Stimulated activated naive CD8-positive, alpha-beta T cell treated with anti-CD3 and anti-CD28 coated beads, Interleukin-15, amount 100 ng/mL, for 72 hours (primary cell): Measurements from ENCODE around the gene CADM4.
"Not testable (repeated sequence)": the region's sequence is repeated elsewhere in the genome, so short reads cannot be mapped to it uniquely, and the experiment has no call there.

ENCODE experiments used
- ATAC-seq: fragments of 150-1000 bp; cut with Tn5 transposase; 2 replicates; pipeline ENCODE4 v1.10.0; 2021; ENCODE audit warnings: mild to moderate bottlenecking, moderate library complexity
- DNase-seq, 2 donors: peaks; one replicate each; pipeline ENCODE4 v3.0.0; 2021 to 2022
- H3K27ac Mint-ChIP-seq, 2 donors: one replicate each; pipeline ENCODE4 v1.8.0; 2022; ENCODE audit warnings: mild to moderate bottlenecking in 2 of 2, mixed read lengths in 2 of 2, moderate library complexity in 2 of 2
- H3K27me3 Mint-ChIP-seq: one replicate; pipeline ENCODE4 v1.8.0; 2022; ENCODE audit warnings: mixed read lengths
- H3K4me1 Mint-ChIP-seq: one replicate; pipeline ENCODE4 v1.8.0; 2022; ENCODE audit warnings: mild to moderate bottlenecking, mixed read lengths
- H3K4me3 Mint-ChIP-seq, 2 donors: one replicate each; pipeline ENCODE4 v1.8.0; 2022; ENCODE audit warnings: mild to moderate bottlenecking in 2 of 2, mixed read lengths in 2 of 2, moderate library complexity in 1 of 2
- H3K9me3 Mint-ChIP-seq, 2 donors: one replicate each; pipeline ENCODE4 v1.8.0; 2022; ENCODE audit warnings: mixed read lengths in 2 of 2

The CADM4 gene, protein sequence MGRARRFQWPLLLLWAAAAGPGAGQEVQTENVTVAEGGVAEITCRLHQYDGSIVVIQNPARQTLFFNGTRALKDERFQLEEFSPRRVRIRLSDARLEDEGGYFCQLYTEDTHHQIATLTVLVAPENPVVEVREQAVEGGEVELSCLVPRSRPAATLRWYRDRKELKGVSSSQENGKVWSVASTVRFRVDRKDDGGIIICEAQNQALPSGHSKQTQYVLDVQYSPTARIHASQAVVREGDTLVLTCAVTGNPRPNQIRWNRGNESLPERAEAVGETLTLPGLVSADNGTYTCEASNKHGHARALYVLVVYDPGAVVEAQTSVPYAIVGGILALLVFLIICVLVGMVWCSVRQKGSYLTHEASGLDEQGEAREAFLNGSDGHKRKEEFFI

DNA sequence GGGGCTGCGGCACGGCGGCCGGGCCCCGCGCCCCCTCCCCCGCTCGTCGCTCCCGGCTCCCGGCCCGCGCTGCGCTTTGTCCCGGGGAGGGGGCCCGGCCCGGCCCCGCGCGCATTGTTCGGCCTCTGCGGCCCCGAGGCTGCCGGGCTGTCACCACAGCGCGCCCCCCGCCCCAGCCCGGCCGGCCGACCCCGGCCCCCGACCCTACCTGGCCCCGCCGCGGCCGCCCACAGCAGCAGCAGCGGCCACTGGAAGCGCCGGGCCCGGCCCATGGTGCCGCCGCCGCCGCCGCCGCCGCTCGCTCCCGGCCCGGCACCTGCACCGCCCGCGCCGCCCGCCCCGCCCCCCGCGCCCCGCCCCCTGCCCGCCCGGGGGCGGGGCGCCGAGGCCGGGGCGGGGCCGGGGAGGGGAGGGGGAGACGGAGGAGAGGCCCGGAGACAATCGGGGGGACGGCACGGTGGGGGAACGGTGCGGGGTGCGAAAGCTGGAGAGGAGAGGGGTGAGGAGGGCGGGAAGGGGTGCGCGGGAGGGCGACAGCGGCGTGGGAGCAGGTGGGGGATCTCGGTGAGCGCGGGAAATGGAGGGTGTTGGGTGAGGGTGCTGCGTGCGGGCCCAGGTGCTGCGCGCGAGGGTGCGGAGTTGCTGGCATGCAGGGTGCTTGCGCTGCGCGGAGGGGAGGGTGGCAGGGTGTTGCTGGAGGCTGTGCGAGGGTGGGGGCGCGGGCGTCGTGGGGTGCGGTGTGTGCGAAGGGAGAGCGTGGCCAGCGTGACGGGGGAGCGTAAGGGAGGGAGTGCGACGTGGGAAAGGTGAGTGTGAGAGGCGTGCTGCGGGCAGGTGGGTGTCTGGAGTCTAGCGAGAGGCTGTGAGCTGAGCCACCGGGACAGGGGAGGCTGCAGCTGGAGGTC, at the start of gene CADM4:
CADM4 (minus strand) TSS at position 332 of the 905 bp plus-strand sequence; CDS start at position 272, 60 bp downstream.
- peak within 1 kb of the TSS; percentile 77 to 78 for H3K4me3 Mint-ChIP-seq
- DNase-seq (peak; percentile 41 to 42), ATAC-seq (peak; percentile 78)
- peak within 1 kb of the TSS; percentile 22 to 73 for H3K27ac Mint-ChIP-seq
- H3K9me3 Mint-ChIP-seq = no peaks in the 10 kb centered on the region
- peaks cover 26% of the 10 kb centered on the region for H3K4me1 Mint-ChIP-seq
- H3K27me3 Mint-ChIP-seq = peaks cover 69% of the 10 kb centered on the region

DNA sequence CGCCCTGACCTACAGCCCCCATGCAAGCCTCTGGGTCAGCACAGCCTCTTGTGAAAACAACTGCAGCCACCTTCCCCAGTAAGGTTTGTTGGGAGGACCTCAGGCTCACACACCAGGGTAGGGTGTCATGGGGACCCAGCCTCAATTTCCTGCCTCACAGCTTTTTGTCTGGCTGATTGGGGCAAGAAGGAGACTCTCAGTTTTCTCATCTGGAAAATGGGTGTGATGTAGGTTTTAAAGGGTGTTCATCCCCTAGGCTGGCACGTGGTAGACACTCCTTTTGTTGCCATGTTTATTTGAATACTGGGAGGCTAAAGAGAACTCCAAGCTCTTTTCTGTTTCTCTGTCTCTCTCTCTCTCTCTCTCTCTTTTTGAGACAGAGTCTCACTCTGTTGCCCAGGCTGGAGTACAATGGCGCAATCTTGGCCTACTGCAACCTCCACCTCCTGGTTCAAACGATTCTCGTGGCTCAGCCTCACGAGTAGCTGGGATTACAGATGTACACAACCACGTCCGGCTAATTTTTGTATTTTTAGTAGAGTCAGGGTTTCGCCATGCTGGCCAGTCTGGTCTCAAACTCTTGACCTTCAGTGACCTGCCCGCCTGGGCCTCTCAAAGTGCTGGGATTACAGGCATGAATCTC, 48.5 kb upstream of the CADM4 start:
- no peak overlapping the region for H3K27ac Mint-ChIP-seq
- DNase-seq (no peak), ATAC-seq (no peak)
- no peak overlapping the region for H3K4me3 Mint-ChIP-seq
- H3K9me3 Mint-ChIP-seq = peaks cover 10 to 13% of the 10 kb centered on the region in 2 donors
- peaks cover 8% of the 10 kb centered on the region for H3K4me1 Mint-ChIP-seq
- peaks cover 11% of the 10 kb centered on the region for H3K27me3 Mint-ChIP-seq

DNA sequence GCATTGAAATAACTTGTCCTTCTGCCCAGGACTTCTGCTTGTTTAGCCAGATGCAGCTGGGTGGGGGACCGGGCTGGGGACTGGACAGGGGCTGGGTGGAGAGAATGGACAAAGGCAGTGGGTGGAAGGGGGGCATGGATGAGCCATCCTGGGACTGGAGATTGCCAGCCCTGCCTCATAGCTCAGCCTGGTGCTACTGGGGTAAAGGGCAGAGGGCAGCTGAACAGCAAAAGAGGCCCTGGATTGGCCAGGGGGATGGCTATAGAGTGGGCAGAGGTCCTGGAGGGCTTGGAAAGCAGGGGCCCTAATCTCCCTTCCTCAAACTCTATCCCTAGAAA, 48.0 kb upstream of the CADM4 start:
- peak overlapping the region in 1 of 2 donors; percentile 79 for H3K27ac Mint-ChIP-seq
- peaks cover 8% of the 10 kb centered on the region for H3K4me1 Mint-ChIP-seq
- no peak for DNase-seq
- ATAC-seq = no peak
- H3K4me3 Mint-ChIP-seq = no peak overlapping the region
- peaks cover 10 to 11% of the 10 kb centered on the region in 2 donors for H3K9me3 Mint-ChIP-seq
- peaks cover 6% of the 10 kb centered on the region for H3K27me3 Mint-ChIP-seq

DNA sequence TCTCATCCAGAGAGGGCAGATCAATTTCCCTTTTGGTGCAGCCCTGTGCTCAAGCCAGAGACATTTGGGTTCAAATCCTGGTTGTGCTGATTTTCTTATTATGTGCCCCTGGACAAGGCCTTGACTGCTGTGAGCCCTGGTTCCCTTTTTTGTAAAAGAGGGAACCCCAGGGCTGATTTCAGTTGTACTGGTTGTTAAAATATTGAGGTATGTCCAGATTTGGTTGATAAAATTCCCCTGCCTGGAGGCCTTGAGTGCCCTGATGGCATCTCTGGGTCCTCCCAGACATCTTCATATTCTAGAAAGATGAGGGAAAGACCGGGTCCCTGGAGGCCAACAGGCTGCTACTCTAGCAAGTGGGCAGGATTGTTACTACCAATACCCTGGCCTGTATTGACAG, 44.7 kb upstream of the CADM4 start:
- H3K4me1 Mint-ChIP-seq = peaks cover 8% of the 10 kb centered on the region
- DNase-seq (no peak), ATAC-seq (no peak)
- no peak overlapping the region for H3K27ac Mint-ChIP-seq
- no peaks in the 10 kb centered on the region for H3K9me3 Mint-ChIP-seq
- no peak overlapping the region for H3K4me3 Mint-ChIP-seq
- no peaks in the 10 kb centered on the region for H3K27me3 Mint-ChIP-seq

DNA sequence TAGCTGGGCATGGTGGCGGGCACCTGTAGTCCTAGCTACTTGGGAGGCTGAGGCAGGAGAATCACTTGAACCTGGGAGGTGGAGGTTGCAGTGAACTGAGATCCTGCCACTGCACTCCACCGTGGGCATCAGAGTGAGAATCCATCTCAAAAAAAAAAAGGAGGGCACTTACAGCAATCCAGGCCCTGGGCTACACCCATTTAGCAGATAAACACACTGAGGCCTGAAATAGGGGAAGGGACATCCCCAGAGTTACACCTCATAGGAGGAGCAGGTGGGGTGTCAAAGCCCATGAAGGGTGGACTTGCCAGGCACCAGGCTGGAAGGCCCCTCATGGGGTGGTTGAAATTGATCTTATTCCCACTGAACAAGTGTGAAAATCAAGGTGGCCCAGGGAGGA, 44.3 kb upstream of the CADM4 start:
- no peak for ATAC-seq
- no peaks in the 10 kb centered on the region for H3K27me3 Mint-ChIP-seq
- H3K27ac Mint-ChIP-seq = no peak overlapping the region
- H3K4me3 Mint-ChIP-seq = no peak overlapping the region
- no peaks in the 10 kb centered on the region for H3K9me3 Mint-ChIP-seq
- peaks cover 8% of the 10 kb centered on the region for H3K4me1 Mint-ChIP-seq
- DNase-seq = no peak

DNA sequence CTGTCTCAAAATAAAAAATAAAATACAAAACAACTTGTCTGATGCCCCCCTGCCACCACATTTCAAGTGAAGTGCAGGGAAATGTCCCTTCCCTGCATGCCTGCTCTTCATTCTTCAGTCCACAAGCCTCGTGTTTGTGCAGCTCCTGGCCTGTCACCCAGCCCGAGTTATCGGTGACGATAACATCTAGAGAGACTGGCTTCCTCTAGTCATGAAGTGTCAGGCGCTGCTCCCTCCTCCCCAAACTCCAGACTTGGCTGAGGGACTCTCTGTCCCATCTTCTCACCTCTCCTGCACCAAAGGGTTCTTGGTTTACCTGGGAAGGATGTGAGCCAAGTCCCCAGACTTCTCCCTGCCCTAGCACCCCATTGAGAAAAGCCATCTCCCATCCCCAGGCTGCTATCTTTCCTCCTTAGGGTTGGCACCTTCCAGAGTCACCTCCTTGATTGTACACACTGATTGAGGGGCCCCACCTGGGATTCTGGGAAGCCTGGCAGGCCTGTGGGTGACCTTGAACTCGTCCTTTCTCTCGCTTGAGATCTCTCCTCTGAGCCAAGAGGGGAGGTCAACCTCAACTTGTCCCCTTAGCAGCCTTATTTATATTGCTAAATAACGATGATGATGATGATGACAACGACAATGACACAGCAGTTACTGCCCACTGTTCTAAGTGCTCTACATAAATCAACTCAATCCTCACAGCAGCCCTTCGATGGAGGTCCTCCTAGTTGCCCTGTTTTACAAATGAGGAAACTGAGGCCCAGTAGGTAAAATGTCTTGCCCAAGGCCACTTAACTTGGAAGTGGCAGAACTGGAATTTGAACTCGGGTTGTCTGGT, 43.4 kb upstream of the CADM4 start:
- H3K9me3 Mint-ChIP-seq = no peaks in the 10 kb centered on the region
- DNase-seq = no peak
- no peak overlapping the region for H3K4me3 Mint-ChIP-seq
- peaks cover 8% of the 10 kb centered on the region for H3K4me1 Mint-ChIP-seq
- no peak overlapping the region for H3K27ac Mint-ChIP-seq
- ATAC-seq = no peak
- no peaks in the 10 kb centered on the region for H3K27me3 Mint-ChIP-seq

DNA sequence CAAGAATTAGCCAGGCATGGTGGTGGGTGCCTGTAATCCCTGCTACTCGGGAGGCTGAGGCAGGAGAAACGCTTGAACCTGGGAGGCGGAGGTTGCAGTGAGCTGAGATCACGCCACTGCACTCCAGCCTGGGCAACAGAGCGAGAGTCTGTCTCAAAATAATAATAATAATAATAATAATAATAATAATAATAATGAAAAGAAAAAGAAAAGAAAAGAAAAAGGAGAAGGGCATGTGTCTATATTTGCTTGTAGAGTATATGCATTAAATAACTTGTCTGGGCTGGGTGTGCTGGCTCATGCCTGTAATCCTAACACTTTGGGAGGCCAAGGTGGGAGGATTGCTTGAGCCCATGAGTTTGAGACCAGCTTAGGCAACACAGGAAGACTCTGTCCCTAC, 42.6 kb upstream of the CADM4 start:
- ATAC-seq, H3K27ac Mint-ChIP-seq, H3K4me3 Mint-ChIP-seq, DNase-seq, H3K9me3 Mint-ChIP-seq, H3K4me1 Mint-ChIP-seq, H3K27me3 Mint-ChIP-seq: not testable (repeated sequence)

DNA sequence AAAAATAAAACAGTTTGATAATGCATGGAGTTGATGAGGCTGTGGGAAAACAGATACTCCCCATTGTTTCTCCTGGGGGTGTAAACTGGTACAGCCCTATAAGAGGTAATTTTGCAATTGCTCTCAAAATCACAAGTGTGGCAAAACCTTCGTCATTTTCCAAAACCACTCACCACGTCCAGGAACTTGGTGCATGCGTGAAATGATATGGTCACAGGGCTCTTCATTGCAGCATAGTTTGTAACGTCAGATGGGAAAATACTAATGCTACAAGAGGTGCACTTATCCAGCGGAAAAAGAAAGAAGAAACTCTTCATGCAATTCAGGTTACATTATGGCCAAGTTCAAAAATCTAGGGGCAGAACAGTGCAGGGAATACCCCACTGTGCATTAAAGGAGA, 42.2 kb upstream of the CADM4 start:
- no peaks in the 10 kb centered on the region for H3K9me3 Mint-ChIP-seq
- ATAC-seq (no peak), DNase-seq (no peak)
- no peaks in the 10 kb centered on the region for H3K27me3 Mint-ChIP-seq
- H3K27ac Mint-ChIP-seq = no peak overlapping the region
- no peak overlapping the region for H3K4me3 Mint-ChIP-seq
- peaks cover under 1% of the 10 kb centered on the region for H3K4me1 Mint-ChIP-seq

DNA sequence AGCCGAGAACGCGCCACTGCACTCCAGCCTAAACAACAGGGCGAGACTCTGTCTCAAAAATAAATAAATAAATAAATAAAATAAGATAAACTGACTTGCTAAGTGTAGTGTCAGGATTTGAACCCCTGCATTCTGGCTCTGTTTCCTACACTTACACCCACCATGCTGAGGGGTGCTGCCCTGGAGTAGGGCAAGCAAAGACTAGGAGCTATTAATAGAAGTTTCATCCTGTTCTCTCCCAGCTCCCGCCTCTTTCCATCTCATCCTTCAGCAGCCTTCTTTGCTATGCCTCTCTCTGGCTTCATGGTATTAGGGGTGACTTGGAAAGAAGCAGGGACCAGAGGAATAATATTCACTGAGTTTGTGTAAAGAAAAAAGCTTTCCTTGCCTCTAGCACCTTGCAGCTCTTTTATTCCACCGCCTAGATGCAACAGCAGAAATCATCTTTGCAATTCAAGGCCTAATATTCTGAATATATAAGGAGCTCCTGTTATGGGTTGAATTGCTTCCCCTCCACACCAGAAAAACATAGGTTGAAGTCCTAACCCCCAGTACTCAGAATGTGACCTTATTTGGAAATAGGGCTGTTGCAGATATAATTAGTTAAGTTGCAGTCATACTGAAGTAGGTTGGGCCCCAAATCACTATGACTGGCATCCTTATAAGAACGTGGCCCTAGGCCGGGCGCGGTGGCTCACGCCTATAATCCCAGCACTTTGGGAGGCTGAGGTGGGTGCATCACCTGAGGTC, 39.0 kb upstream of the CADM4 start:
- peaks cover 13% of the 10 kb centered on the region for H3K4me1 Mint-ChIP-seq
- ATAC-seq (no peak), DNase-seq (no peak)
- H3K27ac Mint-ChIP-seq = no peak overlapping the region
- no peaks in the 10 kb centered on the region for H3K27me3 Mint-ChIP-seq
- H3K4me3 Mint-ChIP-seq = no peak overlapping the region
- H3K9me3 Mint-ChIP-seq = no peaks in the 10 kb centered on the region

DNA sequence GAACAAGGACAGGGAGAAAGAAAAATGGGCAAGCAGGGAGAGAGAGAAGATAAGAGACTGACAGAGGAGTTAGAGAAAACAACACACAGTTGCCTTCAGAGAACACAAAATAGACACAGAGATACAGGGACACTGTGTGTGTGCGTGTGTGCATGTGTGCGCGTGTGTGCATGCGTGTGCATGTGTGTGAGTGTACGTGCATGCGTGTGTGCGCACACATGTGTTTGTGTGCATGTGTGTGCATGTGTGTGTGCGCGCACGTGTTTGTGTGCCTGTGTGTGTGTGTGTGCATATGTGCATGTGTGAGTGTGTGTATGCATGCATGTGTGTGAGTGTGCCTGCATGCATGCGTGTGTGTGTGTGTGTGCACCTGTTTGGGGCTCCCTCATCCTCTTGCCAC, 36.3 kb upstream of the CADM4 start:
- no peak for DNase-seq
- Mint-ChIP-seq H3K27me3 (no peaks in the 10 kb centered on the region), H3K4me1 (peaks cover 13% of the 10 kb centered on the region), H3K4me3 (peak overlapping the region in 1 of 2 donors; percentile 45), H3K27ac (peak overlapping the region; percentile 15 to 62), H3K9me3 (no peaks in the 10 kb centered on the region)
- no peak for ATAC-seq

DNA sequence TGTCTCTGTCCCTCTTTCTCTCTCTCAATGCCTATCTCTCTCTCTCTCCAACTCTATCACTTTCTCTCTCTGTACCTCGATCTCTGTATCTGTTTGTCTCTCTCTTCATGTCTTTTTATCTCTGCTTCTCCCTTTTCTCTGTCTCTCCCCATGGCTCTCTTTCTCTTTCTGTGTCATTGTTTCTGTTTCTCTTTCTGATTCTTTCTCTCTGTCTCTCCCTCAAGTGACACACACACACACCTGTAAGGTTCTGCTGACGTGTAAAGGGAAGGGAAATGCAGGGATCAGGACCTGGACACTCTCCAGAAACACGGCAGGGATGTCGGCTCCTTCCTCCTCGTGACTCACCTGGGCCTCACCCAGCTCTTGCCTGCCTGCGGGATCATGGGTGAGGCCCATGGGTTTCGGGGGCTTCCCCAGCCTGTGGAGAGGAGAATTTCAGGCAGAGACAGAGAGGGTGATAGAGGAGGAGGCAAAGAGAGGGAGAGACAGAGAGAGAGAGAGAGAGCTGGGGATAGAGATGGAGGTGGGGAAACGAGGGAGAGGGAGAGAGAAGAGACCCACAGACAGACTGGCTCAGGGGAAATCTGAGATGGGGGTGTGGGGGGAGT, 35.7 kb upstream of the CADM4 start:
- ATAC-seq = peak; percentile 64
- H3K9me3 Mint-ChIP-seq = no peaks in the 10 kb centered on the region
- DNase-seq = no peak
- H3K27ac Mint-ChIP-seq = peak overlapping the region; percentile 62 to 66
- H3K4me3 Mint-ChIP-seq = peak overlapping the region; percentile 45 to 54
- peaks cover 15% of the 10 kb centered on the region for H3K4me1 Mint-ChIP-seq
- H3K27me3 Mint-ChIP-seq = no peaks in the 10 kb centered on the region

DNA sequence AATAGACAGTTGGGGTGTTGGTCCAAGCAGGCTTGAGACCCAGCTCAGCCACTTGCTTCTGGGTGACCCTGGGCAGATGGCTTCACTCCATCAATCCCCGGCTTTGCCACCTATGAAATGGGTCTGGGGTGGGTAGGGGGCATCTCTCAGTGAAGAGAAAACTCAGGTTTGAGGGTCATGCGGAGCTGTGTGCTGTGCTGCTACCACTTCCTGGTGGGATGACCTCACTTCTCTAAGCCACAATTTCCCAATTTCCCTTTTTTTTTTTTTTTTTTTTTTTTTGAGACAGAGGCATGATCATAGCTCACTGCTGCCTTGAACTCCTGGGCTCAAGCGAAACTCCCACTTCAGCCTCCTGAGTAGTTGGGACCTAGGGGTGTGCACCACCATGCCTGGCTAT, 34.9 kb upstream of the CADM4 start:
- Mint-ChIP-seq H3K4me3 (no peak overlapping the region), H3K27ac (no peak overlapping the region), H3K27me3 (no peaks in the 10 kb centered on the region), H3K9me3 (no peaks in the 10 kb centered on the region), H3K4me1 (peaks cover 23% of the 10 kb centered on the region)
- DNase-seq (no peak), ATAC-seq (no peak)

DNA sequence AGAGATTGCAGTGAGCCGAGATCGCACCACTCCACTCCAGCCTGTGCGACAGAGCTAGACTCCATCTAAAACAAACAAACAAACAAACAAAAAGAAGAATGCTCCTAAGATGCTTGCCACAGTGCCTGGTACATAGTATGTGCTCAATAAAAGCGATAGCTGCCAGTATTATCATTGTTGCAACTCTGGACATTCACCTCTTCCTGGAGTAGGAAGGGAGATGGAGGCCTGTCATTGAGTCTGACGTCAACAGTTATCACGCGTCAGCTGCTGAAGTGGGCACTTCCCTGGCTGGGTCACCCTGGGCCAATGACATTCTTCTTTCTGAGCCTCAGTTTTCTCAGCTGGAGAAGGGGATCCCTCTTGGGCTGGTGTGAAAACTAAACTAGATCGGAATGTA, 34.5 kb upstream of the CADM4 start:
- Mint-ChIP-seq H3K9me3 (no peaks in the 10 kb centered on the region), H3K4me3 (no peak overlapping the region), H3K27me3 (no peaks in the 10 kb centered on the region), H3K27ac (no peak overlapping the region), H3K4me1 (peaks cover 27% of the 10 kb centered on the region)
- no peak for DNase-seq
- no peak for ATAC-seq

DNA sequence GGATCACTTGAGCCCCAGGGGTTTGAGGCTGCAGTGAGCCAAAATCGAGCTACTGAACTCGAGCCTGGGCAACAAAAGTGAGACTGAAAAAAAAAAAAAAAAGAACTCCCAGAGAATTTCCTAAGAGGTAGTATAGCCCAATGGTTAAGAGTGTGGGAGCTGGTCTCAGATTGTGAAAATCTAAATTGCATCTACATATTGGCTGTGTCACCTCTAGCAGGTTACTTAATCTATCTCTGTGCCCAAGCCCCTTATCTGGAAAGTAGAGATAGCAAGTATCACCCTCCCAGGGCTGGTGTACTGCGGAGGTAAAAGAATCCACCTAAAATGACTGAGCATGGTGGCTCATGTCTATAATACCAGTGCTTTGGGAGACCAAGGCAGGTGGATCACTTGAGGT, 34.0 kb upstream of the CADM4 start:
- DNase-seq = no peak
- ATAC-seq = no peak
- Mint-ChIP-seq H3K27me3 (no peaks in the 10 kb centered on the region), H3K27ac (no peak overlapping the region), H3K9me3 (no peaks in the 10 kb centered on the region), H3K4me1 (peaks cover 32% of the 10 kb centered on the region), H3K4me3 (no peak overlapping the region)
